ENCODE data around the gene FCAR.
"Not testable (repeated sequence)": the region's sequence is repeated elsewhere in the genome, so short reads cannot be mapped to it uniquely, and the experiment has no call there.

- TF ChIP-seq MAFK (IDR thresholded peaks at IDR 0.05; ENCODE audit: partially characterized antibody); EP300 (IDR thresholded peaks at IDR 0.05); CTCF (IDR thresholded peaks at IDR 0.05); MAX (IDR thresholded peaks at IDR 0.05); CBX8 (IDR thresholded peaks at IDR 0.05); POLR2A (IDR thresholded peaks at IDR 0.05; ENCODE audit: low read length); SREBF2 (IDR thresholded peaks at IDR 0.05); ZFP36 (IDR thresholded peaks at IDR 0.05; ENCODE audit: borderline replicate concordance, partially characterized antibody); BHLHE40 (IDR thresholded peaks at IDR 0.05; ENCODE audit: low read depth, low read length); ESRRA (IDR thresholded peaks at IDR 0.05; ENCODE audit: borderline replicate concordance, low read length); JUN (IDR thresholded peaks at IDR 0.05): not testable (repeated sequence)
Measured at GRCh38 chr19:54825326-54825725, 48.7 kb upstream of the FCAR start.

Measured in A549 (cell line).